Glomerular visceral epithelial cell (primary cell): ENCODE measurements around the gene USP54.

ENCODE experiments used
- DNase-seq: peaks from one replicate; pipeline ENCODE4 v3.0.0-alpha.2; 2016; ENCODE audit errors: extremely low spot score

USP54 gene

DNA sequence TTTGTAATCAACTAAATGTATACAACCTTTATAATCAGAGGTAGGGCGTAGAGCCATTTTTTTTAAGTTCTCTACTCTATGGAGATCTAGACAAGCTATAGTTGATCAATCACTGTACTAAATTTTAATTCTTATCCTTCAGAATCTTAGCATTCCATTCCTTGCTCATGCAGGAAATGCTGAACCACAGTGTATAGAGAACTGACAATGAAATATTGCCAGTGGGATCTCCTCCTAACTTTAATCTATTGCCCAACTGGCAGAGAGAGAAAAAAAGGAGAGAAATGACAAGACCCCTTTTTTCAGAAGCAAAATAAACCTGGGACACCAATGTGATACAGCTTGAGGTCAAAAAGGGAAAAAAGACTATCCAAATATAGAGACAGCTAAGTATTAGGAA lies 68.9 kb downstream of the USP54 start:
- DNase-seq: no peak

DNA sequence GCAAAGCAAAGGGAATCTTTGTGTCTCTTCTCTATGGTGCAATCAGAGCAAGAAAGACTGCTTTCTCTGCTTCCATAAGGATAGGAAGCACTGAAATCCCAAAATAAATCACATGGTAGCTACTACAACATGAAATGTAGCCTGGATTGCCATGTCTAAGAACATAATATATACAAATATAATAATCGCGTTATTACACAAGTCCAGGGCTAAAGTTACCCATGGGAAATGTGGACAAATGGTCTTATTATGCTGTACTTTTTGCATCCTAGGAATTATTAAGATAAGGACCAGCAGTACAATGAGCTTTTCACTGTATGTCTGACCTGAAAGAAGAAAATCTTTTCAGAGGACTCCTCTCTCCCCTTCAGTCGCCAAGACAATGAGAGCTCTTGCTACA lies 71.8 kb downstream of the USP54 start:
- no peak for DNase-seq

DNA sequence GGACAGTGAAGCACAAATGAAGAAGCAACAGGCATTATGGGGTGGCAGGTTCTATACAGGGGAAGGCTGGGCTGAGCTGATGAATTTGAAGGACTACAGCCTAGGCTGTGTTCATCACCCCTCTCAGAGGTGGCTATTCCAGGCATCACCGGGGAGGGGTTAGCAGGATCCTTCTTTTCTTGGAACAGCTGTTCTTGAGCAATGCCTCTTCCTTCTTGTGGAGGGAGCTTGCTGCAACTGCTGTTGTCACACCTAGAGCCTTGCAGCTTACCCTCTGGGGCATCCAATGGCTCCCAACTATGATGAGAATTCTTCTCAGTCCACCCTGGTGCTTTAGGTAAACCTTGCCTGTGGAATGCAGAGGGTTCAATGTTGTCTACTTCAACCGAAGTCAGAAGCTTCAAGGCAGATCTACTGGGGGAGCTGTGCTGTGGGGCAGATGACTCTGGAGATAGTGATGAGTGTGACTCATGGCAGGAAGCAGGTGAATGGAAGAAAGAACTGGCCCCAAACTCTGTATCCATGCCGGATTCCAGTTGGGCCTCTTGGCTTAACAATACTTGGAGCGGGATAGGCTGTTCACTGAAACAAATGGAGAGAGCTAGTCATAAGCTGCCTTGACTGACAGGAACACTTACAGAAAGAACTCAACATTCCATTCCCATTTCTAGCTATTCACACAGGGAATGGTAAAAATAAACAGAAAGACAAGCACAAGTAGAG lies 73.8 kb downstream of the USP54 start:
- no peak for DNase-seq

DNA sequence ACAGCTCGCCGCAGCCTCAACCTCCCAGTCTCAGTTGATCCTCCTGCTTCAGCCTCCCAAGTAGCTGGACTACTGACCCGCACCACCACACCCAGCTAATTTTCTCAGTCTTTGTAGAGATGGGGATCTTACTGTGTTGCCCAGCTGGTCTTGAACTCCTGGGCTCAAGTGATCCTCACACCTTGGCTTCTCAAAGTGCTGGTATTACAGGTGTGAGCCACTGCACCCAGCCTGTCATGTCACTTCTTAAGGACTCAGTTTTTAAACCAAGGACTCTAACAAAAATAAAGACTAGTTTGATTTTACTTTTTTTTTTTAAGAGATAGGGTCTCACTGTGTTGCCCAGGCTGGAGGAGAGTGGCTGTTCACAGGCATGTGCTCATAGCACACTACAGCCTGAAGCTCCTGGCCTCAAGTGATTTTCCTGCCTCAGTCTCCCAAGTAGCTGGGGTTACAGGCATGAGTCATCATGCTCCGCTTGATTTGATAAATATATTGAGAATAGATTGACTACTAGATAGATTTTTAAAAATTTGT lies 78.9 kb downstream of the USP54 start:
- DNase-seq: no peak

DNA sequence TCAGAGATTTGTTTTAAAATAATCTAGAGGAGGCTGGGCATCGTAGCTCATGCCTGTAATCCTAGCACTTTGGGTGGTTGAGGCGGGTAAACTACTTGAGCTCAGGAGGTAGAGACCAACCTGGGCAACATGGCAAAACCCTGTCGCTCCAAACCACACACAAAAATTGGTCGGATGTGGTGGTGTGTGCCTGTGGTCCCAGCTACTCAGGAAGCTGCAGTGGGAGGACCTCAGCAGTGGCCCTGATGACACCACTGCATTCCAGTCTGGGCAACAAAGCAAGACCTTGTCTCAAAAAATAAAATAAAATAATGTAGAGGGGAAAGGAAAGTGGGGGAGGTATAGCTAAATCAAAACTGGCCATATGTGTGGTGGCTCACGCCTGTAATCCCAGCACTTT lies 81.4 kb downstream of the USP54 start:
- no peak for DNase-seq

DNA sequence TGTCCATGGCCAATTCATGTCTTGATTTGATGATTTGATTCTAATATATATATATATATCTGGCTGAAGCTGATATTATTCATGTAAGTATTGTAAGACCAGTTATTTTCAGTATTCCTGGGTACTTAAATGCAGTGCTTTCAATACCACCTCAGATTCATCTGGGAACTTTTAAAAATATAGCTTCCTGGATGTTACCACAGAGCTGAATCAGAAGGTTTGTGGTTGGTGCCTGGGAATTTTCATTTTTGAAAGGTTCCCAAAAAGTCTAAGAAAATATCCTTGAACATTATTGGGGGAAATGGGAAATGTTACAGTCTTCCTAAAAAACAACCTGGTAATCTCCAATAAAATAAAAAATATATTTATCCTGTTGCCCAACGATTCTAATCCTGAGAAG lies 84.7 kb downstream of the USP54 start:
- DNase-seq: no peak

DNA sequence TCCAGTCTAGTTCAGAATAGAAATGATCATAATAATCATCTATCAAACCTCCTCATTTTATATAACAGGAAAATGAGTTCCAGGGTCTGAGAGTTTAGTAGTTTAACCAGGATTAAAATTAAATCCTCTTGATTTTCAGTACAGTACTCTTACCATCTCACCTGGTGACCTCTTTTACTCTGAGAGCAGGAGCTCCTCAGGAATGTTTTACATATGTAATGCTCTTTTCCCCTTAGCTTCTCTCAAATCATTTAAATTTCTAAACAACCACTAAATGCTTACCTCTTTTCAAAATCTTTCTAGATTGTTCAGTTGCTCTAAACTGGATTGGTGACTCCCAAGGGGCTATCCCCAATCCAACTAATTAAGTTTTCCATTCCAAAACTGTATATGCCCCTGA lies 85.1 kb downstream of the USP54 start:
- no peak for DNase-seq

DNA sequence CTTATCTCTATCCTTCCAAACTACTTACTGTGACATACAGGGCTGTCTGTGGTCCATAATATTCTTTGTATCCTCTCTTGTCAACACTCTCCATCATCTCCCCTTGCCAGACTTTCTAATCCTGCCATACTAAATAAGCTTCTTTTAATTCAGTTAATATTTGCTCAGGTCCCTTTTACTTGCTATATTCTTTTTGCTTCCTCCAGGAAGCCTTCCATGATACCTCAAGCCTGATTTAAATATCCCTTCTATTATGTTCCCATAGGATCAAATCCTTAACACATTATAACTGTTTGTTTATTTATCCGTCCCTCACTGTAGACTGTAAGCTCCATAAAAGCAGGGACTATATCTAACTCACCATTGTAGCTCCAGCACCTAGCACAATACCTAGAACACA lies 88.1 kb downstream of the USP54 start:
- DNase-seq: no peak

DNA sequence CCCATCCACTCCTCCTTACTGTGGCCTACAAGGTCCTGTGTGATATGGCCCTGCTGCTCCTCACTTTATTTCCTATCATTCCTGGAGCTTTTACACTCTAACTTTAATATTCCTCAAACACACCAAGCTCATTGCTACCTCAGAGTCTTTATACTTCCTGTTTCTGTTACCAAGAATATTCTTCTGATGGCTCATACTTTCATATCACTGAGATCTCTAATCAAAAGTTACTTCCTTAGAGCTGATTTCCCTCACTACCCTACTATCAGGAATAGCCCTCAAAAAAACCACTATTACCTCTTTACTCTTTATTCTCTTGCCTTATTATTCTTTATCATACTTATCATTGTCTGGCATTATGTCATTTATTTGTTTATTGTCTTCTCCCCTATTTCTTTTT lies 89.5 kb downstream of the USP54 start:
- no peak for DNase-seq

DNA sequence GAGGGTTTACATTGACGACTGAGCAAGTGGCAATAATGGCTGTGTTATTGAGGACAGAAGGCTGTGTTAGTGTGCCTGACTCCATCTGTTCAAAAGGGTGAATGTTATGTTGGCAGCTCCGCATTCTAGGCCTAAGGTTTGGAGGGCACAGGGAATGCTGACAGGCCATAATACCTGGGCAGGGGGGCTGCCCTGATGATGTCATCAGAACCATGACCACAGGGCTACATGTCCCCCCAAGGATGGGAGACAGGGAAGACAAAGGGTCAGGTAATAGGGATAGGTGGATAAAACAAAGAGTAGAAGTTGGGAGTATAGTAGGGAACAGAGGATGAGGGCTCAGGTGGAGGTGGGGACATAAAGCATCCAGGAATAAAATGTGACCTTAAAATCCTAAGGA lies 93.5 kb downstream of the USP54 start:
- DNase-seq: no peak

DNA sequence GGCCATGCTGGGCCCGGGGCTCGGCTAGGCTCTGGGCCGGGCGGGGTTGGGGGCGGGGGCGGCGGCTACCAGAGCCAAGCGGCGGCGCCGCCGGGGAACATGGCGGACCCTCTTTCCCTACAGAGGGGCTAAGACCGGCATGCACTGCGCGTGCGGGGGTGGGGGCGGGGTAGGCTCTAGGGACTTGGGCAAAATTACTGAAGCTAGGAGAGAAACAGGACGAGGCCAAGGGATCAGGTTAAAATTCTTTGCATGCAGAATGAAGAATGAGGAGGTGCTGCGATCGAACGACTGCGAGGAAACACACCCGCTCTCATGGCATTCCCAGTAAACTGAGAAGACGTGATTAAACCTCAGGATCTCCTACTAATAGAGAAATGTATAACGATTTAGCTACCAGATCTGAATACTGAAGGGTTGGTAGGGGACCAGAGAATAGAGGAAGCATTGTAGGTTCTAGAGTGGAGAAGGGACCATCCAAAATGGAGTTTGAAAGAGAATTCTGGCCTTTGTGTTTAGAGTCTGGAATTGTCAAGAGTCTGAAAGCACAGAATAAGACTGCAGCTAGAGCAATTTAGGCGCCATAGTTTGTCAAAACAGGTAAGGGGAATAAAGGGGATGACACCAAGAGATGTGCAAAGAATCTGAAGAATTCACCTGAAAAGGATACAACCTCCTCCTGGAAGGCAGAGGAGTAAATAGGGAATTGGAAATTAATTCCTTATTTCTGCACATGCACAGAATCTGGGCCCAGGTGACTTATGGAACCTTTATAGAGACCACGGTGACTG lies 95.1 kb downstream of the USP54 start, which contains the start of gene PPP3CB:
Gene PPP3CB, minus strand, starts transcription at position 141 of the 791 bp plus-strand sequence. Its CDS starts 135 bp downstream, at position 6.
- DNase-seq: peak; percentile 98

DNA sequence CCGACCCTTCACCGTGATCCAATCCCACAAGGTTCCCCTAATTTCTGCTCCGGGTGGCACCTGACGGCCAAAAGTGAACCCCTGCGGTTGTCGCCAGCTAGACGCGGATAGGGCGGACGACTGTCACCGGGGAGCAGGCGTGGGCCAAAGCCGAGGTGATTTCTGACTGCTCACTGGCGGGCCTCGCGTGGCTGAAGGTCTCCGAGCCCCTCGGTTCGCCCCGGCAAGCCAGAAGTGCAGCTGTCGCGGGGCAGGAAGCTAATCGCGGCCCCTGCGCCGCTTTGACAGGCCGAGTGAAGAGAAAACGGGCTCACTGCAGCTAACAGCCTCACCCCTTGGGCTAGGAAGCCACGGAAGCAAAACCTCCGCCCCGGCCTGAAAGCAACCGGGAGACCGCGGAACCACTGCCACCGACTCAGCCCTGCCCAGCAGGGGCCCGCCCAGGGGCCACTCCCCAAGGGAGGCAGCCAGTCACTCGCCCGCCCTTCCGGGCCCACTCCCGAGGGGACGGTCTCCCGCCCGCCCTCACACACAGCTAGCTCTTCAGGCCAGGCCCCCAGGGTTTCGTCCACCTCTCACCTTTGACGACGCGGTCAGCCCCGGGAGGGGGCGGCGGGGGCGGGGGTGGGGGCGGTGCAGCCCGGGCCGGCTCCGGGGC lies 95.8 kb downstream of the USP54 start:
- peak; percentile 95 for DNase-seq

DNA sequence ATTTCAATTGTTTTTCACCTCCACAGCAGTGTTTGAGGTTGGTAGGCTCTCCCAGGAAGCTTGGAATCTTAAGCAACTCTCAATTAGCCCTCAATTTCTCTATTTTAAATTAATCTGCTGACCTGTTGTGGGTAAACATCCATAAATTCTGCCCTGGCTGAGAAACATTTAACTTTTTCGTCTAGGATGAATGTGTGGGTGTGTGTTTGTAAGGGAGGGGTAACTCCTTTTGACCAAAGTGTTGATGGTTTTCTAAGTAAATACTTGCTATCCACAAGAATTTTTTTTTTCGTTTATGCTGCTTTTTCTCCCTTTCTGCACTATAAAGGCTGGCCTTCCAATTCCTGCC lies 96.3 kb downstream of the USP54 start:
- DNase-seq: no peak

DNA sequence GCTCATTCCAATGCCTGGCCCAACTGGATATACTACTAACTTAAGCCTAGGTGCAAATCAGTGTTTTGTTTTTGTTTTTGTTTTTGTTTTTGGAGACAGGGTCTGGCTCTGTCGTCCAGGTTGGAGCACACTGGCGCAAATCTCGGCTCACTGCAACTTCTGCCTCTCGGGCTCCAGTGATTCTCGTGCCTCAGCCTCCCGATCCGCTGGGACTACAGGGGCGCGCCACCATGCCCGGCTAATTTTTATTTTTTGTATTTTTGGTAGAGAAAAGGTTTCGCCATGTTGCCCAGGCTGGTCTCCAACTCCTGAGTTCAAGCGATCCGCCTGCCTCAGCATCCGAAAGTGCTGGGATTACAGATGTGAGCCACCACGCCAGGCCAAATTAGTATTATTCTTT lies 96.9 kb downstream of the USP54 start:
- no peak for DNase-seq

DNA sequence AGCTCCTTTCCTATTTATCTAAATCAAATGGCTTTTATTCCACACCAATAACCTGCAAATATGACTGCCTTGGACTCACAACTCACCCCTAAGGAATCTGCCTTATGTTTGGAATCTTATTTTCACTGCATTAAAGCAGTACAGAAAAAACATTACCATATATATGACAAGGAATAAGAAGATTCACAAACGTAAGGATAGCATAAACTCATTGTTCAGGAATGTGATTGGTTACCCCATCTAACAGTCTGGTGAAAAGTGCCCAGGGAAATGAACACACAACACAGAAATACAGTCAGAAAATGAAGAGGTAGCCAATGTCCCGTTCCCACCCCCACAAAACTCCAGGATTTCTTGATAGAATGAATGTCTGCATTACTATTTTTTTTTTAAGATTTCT lies 97.4 kb downstream of the USP54 start:
- DNase-seq: peak; percentile 60

DNA sequence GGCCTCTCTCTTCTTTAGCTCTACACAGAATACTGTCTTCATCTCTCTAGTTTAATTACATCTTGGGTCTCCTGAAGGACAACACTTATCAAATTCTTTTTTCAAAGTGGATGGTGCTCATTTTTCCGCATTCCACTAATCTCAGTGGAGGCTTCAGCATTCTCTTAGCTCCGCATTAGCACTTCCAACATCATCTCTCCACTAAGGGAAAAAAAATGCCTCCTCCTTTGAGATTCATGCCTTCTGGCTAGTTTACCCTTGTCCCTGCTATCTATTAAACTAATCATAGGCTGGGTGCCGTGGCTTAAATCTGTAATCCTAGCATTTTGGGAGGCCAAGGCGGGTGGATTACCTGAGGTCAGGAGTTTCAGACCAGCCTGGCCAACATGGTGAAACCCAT lies 104.5 kb downstream of the USP54 start:
- no peak for DNase-seq

DNA sequence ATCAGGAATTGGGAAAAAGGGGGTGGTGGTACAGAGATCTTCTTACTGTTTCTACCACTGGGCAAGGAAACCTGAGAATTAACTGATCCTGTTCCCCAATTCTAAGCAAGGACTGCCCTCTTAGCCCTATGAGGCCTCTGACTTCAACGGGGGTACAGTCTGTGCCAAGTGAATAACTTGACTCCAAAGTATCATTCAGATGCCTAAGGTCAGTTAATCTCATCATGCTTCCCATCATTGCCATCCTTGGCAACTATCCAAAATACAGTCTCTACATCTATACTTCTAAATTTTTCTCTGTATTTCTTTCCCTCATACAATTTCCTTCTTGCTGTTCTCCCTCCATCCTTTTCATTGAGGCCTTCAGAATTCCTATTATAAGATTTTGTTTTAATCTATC lies 105.8 kb downstream of the USP54 start:
- no peak for DNase-seq

DNA sequence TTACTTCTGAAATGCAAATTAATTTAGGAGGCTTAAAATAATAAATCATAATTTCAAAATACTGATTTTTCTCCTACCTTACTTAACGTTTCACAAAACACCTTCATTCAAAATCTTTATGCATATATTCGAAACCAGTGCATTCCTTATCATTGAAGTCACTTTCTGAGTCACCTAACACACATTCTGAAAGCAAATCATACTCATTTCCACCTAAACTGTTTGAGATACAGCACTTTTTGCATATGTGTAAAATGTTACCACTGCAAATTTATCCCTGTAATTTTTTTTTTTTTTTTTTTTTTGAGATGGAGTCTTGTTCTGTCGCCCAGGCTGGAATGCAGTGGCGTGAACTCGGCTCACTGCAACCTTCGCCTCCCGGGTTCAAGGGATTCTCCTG lies 111.0 kb downstream of the USP54 start:
- peak; percentile 58 for DNase-seq

DNA sequence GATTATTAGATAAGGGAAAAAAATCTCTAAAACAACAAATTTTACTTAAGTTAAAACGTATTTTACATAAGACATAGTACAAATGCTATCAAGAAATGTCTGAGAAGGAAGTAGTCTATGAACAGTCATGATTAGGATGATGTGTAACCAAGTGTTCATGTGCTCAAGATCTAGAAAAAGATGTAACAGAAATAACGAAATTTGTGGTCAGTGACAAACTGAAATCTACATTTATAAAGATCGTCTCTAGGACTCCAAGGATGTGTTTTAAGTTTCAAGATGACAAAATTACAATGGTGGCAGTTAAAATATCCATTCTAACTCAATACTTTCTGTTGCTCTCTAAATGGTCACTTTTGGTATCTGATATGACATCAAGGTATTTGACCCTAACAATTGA lies 112.5 kb downstream of the USP54 start:
- DNase-seq: no peak

DNA sequence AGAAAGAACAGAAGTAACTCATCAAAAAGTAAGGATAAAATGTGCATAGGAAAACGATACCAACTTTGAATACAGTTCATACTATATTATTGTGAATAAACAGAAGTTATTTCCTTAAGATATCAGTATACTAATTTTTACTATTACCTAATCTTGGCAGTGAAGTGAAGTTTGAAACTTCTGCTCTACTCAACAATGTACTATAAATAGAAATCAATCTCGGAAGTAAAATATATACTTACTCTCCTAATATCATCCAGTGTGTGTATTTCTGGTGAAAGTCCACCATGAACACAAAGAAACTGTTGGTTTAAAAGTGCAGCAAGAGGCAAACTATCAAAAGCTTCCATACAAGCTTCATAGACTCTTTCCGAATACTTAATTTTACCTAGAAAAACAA lies 119.9 kb downstream of the USP54 start:
- DNase-seq: no peak

DNA sequence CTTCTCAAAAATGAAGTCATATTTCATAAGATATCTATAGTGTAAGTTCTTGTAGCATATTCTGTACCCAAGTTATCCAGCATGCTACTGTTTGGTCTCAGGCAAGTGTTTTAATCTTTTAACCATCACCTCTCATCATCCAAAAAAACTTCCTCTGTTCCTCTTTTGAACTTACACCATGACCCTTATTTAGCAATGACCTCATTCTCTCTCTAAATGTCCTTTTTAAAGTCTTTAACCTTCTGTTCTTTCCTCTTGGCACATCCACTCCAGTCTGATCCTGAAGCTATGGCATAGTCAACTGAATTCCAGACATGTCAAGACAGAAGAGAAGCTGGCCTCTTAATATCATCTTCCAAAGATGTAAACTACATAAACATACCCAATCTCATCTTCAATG lies 121.6 kb downstream of the USP54 start:
- DNase-seq: no peak

DNA sequence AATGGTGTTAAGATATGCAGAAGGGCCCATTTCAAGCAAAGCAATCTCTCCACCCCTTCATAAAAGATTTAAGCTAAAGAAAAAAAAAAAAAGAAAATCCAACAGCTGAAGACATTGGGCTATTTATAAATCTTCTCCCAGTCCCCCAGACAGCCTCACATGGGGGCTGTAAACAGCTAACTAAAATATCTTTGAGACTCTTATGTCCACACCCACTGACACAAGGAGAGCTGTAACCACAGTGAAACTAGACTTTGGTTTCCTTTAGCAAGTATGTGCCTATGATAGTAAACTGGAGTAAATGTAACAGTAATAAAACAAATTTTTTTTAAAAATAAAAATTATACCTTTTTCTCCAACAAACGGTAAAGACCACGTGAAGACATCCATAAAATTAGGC lies 123.9 kb downstream of the USP54 start:
- no peak for DNase-seq
